A549 treated with Mapracorat at 1 μM for 4 hours (cell line): Measurements from ENCODE around the gene TAS2R41. TPM values are rescaled to one million over a fixed set of nuclear protein-coding genes. Genes with fewer than 3 reads are reported as not detected.

ENCODE experiments used
- total RNA-seq: library from RNA; stranded (reverse); fragments of 200-300 nt; extraction: Qiagen RNA extraction; gene quantifications from 5 replicates; pipeline ENCODE4 v1.2.3, GENCODE V29; 2022

The TAS2R41 gene
- not detected in 5 replicates for total RNA-seq

GRCh38 chr7:143477501-143478150, at the start of gene TAS2R41:
TSS of gene TAS2R41 (plus strand) at chr7:143477873. CDS start at chr7:143477873, 0 bp downstream.

GRCh38 chr7:143443153-143443552, 34.5 kb upstream of the TAS2R41 start, which contains the start of gene TAS2R60:
TSS of gene TAS2R60 (plus strand) at chr7:143443453. CDS start at chr7:143443453, 0 bp downstream.

Other genes with a start within 250 kb of the TAS2R41 start
- gene GSTK1, start 214.4 kb upstream of the TAS2R41 start, total RNA-seq: 108 to 122 TPM (median 119 TPM) in 5 replicates
- 0.67 to 1.6 TPM (median 1.1 TPM) in 5 replicates for gene TMEM139, start 192.9 kb upstream of the TAS2R41 start, total RNA-seq
- gene CASP2, start 189.5 kb upstream of the TAS2R41 start, total RNA-seq: 17.0 to 21.8 TPM (median 19.6 TPM) in 5 replicates
- 0.05 to 0.37 TPM in 2 of 5 replicates, not detected in the others for gene CLCN1, start 161.8 kb upstream of the TAS2R41 start, total RNA-seq
- gene FAM131B, start 115.2 kb upstream of the TAS2R41 start, total RNA-seq: 0.27 to 0.49 TPM (median 0.43 TPM) in 5 replicates
- gene ZYX, start 96.5 kb upstream of the TAS2R41 start, total RNA-seq: 160 to 188 TPM (median 183 TPM) in 5 replicates
- 0.22 TPM in 1 of 5 replicates, not detected in the others for gene EPHA1, start 69.0 kb upstream of the TAS2R41 start, total RNA-seq
- not detected in 5 replicates for gene TAS2R60, start 34.4 kb upstream of the TAS2R41 start, total RNA-seq
- not detected in 5 replicates for gene CTAGE15, start 93.9 kb downstream of the TAS2R41 start, total RNA-seq
- 0.80 to 1.3 TPM (median 1.0 TPM) in 5 replicates for gene TCAF2, start 143.1 kb downstream of the TAS2R41 start, total RNA-seq